Neural progenitor cell (in vitro differentiated cells): ENCODE data around the gene CDC25B.

Source experiments
- EZH2 ChIP-seq: fragments of 200-600 bp; sonication (generic); IDR thresholded peaks from 2 replicates; pipeline ENCODE4 v1.6.1; 2017; ENCODE audit warnings: antibody characterized with exemption, mild to moderate bottlenecking, moderate library complexity
- EZH2phosphoT487 ChIP-seq: fragments of 200-600 bp; sonication (generic); IDR thresholded peaks from 2 replicates; pipeline ENCODE4 v1.6.1; 2017; ENCODE audit warnings: antibody characterized with exemption
- TF ChIP-seq, protein P1 (sequence below): fragments of 200-600 bp; sonication (generic); IDR thresholded peaks from 2 replicates; pipeline ENCODE4 v1.5.1; 2017; ENCODE audit warnings: antibody characterized with exemption, mild to moderate bottlenecking

DNA sequence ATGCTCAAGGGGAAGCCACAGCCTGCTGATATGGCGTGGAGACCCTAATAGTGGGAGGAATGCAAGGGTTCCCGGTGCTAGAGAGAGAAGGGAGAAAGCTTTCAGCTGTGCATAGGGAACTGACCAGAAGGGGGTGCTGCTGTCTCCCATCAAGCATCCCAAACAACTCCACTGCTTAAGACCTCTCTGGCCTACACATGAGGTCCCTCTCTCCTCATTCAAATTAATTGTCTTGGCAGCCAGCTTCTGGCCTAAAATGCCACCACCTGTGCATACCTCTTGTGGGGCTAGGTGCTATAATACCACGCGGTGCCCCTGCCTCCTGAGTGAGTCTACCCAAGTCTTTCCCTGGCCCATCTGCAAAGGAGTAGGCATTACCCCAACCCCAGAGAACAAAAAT lies 43.0 kb upstream of the CDC25B start:
- TF ChIP-seq, protein P1, sequence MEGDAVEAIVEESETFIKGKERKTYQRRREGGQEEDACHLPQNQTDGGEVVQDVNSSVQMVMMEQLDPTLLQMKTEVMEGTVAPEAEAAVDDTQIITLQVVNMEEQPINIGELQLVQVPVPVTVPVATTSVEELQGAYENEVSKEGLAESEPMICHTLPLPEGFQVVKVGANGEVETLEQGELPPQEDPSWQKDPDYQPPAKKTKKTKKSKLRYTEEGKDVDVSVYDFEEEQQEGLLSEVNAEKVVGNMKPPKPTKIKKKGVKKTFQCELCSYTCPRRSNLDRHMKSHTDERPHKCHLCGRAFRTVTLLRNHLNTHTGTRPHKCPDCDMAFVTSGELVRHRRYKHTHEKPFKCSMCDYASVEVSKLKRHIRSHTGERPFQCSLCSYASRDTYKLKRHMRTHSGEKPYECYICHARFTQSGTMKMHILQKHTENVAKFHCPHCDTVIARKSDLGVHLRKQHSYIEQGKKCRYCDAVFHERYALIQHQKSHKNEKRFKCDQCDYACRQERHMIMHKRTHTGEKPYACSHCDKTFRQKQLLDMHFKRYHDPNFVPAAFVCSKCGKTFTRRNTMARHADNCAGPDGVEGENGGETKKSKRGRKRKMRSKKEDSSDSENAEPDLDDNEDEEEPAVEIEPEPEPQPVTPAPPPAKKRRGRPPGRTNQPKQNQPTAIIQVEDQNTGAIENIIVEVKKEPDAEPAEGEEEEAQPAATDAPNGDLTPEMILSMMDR, result peak; percentile 78
- TF ChIP-seq EZH2phosphoT487 (no peak), EZH2 (no peak)
